HUDEP-2 (cell line): ENCODE data around the gene TTLL11.
"Not testable (repeated sequence)": the region's sequence is repeated elsewhere in the genome, so short reads cannot be mapped to it uniquely, and the experiment has no call there.

Source experiments
- DNase-seq, 76 experiments: peaks; one replicate each; lab custom pipeline; 2025; ENCODE audit not compliant: unreplicated experiment in 76 of 76; lab: John Stamatoyannopoulos, UW

The TTLL11 gene

DNA sequence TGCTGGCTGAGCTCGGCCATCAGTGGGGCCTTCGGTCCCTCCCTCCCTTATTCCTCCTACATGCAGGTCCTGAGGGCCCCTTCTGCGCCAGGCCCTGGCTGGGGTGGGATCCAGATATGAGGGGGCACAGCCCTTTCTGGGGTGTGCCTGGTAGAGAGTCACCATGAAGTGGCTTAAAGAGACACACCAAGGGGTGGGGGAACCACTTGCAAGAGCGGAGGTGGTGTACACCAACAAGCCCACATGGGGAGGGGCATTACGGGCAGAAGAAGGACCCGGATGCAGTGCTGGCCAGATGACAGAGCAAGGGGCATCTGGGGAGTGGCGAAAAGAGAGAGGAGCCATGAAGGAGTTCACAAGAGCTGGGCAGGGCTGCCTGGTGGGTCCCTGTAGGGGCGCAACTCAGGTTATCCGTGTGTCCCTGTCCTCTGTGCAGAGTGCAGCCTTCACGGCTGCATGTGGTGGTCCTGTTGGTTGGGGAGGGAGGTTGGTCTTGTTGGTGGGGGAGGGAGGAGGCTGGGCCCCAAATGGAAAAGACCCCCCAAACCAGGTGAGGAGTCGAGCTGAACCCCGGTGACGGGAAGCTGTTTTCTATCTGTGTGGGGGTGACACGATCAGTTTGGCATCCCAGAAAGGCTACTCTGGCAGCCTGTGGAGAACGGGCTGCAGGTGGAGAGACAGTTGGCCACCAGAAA is 283.6 kb downstream of the TTLL11 start:
- DNase-seq, result no peak

DNA sequence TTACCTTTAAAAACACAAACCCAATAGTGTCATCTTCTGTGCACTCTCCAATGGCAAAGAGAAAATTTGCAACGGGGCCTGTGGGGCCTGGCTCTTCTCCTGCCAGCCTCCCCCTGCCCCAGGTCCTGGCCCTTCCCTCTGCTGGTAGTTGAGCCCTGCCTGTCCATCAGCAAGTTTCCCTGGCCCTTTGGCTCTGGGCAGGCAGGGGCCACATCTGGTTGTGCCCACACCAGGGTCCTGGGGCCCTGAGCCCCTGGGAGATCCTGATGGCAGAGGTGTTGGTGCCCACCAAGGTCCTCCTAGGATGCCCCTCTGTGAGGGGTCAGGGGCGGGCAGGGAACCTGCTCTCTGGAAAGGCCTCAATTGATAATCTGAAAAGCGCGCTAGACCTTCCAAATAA is 284.3 kb downstream of the TTLL11 start:
- no peak for DNase-seq

DNA sequence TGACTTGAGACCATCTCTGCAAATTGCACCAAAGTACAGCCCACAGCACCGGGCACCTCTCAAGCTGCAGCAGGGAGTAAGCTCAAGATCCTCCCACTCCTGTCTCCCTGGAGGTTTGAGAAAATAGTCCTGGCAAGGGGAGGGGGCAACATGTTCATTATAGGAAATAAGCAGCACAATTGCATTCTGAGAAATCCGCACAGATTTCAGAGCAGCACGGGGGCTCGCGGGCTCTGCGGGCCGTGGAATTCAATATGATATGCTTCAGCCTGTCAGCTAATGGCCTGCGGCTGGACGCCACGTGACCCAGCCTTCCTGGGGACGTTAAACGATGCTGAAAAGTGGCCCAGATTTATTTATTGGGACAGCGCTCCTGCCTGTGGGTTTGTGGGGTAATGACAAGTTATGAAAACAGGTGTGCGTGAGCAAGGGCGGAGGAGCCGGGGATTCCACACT is 285.3 kb downstream of the TTLL11 start:
- DNase-seq, result no peak

DNA sequence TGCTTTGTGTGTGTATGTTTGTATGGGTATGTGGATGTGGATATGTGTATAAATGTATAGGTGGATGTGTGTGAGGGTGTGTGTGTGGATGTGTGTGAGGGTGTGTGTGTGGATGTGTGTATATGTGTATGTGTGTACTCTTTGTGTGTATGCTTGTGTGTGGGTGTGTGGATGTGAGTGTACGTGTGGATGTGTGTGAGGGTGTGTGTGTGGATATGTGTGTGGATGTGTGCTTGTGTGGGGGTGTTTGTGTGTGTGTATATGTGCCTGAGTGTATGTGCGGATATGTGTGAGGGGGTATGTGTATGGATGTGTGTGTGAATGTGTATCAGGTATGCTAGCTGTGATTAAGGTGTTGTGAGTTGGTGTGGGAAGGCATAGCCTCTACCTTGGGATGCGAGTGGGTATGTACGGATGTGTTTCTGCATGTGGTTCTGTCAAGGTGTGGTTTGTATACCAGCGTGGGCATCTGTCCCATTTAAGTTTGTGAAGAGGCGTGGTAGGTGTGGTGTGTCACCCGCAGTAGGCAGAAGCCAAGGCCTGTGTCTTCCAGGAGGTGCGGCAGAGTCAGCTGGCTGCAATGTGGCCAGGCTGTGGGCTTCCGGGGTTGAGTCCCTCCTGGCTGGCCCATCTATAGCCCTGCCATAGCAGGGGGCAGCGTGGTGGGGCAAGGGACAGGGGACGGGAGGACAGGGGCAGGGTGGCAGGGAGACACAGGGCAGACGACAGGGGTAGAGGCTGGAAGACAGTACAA is 285.9 kb downstream of the TTLL11 start:
- no peak for DNase-seq

DNA sequence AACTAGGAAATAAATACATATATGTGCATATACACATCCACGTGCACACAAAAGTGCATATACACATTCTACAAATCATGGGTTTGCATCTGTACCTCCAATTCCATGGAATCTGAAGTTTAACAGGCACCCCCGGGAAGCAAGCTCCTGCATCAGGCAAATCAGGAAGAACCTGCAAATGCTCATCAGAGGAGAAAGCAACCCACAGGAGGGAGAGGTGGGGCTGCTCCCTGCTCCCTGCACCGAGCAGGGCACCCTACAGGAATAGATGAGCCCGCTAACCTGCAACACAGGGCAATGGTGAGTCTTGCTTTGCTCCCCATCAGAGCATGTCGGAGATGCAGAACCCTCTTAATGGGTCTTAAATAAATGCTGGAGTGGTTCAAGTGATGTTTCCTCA is 290.4 kb downstream of the TTLL11 start:
- DNase-seq, result no peak

DNA sequence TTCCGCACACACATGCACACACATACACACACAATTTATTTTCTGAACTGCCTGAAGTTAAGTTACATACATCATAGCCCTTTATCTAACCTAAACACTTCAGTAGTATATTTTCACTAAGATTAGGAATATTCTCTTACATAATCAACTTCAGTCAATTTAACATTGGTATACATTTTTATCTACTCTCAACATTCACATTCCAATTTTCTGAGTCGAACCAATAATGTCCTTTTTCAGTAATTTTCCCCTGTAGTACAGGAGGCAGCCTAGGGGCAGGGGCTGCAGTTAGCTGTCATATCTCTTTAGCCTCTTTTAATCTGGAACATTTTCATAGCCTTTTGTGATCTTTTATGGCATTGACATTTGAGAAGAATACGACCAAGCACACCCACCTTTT is 291.5 kb downstream of the TTLL11 start:
- DNase-seq, result peak in 2 of 76 experiments; percentile 11 to 15

DNA sequence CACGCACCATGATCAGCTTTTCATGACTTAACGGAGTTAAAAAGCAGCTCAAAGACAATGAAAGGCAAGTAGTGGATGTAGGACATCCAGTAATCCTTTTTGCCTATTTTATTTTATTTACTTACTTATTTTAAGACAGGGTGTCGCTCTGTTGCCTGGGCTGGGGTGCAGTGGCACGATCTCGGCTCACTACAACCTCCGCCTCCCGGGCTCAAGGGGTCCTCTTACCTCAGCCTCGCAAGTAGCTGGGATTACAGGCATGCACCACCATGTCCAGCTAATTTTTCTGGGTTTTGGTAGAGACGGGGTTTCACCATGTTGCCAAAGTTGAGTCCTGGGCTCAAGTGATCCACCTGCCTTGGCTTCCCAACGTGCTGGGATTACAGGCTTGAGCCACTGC is 292.7 kb downstream of the TTLL11 start:
- DNase-seq, result no peak

DNA sequence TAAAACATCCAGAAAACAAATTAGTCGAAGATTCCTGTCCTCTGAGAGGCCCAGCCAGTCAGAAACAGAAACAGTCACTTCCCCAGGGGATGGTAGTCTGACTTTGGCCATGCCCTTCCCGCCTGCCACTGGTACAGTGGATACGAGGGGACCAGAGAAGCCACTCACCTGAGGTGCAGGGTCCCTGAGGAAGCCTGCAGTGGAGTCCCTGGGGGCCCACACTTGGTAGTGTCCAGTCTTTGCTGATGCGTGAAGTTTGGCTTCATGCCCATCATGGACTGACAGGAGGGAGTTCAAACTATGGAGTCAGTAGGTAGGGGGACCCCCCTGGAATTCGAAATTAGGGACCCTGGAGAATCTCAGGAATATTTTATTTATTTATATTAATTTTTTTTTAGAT is 294.2 kb downstream of the TTLL11 start:
- DNase-seq, result no peak

DNA sequence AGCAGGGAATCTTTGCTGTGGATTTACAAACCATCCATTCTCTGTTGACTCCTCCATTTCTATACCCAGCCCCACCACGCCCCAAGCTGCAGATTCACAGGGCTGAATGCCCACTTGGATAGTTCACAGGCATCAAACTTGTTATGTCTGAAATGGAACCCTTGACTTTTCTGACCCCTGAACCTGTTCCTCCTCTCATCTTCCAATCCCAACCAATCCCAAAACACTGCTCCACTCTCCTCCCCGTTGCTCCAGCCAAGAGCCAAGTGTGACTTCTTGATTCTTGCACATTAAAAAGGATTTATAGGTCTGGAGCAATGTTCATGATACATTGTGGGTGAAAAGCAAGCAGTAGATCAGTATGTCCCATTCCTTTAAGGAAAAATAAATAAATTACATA is 296.0 kb downstream of the TTLL11 start:
- DNase-seq, result no peak

DNA sequence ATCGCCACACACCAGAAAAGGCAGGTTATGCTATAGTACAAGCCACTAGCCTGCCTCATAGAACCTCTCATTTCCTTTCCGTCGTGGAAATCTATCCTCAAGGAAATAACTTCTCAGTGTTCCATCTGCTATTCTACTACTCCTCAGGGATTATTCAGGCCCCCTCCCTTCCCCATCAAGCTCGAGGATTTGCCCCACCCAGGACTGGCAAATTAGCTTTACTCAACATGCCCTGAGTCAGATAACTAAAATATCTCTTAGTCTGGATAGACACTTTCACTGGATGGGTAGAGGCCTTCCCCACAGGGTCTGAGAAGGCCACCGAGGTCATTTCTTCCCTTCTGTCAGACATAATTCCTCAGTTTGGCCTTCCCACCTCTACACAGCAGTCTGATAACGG is 298.8 kb downstream of the TTLL11 start:
- not testable (repeated sequence) for DNase-seq

DNA sequence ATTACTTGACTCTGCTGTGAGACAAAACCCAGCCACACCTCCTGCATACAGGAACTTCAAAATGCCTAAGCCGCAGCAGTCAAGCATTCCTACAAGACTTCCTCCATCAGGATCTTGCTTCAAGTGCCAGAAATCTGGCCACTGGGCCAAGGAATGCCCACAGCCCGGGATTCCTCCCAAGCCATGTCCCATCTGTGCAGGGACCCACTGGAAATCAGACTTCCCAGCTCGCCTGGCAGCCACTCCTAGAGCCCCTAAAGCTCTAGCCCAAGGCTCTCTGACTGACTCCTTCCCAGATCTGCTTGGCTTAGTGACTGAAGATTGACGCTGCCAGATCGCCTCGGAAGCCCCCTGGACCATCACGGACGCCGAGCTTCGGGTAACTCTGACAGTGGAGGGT is 300.6 kb downstream of the TTLL11 start:
- DNase-seq, result not testable (repeated sequence)

DNA sequence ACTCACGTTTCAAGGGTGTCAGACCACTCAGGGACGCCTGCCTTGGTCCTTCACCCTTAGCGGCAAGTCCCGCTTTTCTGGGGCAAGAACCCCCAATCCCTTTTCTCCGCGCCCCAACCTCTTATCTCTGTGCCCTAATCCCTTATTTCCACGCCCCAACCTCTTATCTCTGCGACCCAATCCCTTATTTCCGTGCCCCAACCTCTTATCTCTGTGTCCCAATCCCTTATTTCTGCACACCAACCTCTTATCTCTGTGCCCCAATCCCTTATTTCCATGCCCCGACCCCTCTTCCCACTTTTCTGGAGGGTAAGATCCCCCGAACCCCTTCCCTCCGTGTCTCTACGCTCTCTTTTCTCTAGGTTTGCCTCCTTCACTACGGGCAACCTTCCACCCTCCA is 302.3 kb downstream of the TTLL11 start:
- DNase-seq, result no peak

DNA sequence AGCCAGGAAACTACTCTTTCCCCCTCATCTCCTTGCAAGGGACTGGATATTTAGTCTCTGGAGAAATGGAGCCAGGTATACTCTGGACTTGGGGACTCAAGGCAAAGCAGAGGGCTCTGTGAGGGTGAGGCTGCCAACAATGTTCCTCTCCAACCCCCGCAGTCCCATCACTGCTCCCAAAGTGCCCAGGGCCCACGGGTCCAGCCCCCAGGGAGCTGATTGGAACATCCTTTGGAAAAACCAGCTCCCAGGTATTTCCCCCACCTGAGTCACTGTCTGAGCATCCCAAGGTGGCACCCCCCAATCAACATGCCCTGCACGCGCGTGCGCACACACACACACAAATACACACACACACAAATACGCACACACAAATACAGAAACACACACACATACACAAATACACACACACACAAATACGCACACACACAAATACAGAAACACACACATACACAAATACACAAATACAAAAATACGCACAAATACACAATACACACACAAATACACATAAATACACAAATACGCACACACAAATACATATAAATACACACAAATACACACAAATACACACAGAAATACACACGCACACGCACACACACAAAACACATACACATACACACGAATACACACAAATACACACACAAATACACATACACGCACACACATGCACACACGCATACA is 304.3 kb downstream of the TTLL11 start:
- no peak for DNase-seq

DNA sequence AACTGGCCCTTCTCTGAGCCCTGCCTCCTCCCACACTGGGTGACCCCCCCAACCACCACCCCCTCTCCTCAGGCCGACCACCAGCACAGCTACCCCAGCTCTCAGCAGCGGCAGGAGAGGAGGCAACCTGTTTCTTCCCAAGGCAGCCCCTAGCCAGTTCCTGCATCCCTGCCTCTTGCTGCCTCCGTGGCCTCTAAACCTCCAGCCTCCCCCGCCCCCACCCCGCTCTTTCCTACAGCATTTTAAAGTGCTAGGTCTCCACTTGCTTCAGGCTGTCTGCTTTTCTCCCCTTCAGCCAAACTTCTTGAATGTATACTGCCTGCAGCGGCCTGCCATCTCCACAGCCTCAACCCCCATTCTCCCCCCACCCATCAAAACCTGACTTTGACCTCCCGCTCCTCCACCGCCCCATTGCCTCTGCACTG is 306.1 kb downstream of the TTLL11 start:
- no peak for DNase-seq

DNA sequence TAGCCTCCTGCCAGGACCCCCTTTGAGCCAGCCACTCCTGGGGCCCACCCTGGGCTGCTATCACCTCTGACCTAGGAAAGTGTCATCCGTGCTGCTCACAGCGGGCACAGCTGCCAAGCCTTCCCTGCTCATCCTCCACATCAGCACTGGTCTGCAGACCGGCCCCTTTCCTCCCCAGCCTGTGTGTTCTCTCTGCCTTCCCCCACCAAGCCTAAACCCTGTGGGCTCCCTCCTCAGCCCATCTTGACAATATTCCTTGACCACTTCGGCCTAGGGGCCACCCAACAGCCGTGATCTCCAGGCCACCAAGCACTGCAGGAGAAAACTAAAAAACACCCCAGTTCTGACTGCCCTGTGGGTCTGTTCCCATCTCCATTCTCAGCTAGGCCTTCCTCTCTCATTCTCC is 306.6 kb downstream of the TTLL11 start:
- DNase-seq, result no peak

DNA sequence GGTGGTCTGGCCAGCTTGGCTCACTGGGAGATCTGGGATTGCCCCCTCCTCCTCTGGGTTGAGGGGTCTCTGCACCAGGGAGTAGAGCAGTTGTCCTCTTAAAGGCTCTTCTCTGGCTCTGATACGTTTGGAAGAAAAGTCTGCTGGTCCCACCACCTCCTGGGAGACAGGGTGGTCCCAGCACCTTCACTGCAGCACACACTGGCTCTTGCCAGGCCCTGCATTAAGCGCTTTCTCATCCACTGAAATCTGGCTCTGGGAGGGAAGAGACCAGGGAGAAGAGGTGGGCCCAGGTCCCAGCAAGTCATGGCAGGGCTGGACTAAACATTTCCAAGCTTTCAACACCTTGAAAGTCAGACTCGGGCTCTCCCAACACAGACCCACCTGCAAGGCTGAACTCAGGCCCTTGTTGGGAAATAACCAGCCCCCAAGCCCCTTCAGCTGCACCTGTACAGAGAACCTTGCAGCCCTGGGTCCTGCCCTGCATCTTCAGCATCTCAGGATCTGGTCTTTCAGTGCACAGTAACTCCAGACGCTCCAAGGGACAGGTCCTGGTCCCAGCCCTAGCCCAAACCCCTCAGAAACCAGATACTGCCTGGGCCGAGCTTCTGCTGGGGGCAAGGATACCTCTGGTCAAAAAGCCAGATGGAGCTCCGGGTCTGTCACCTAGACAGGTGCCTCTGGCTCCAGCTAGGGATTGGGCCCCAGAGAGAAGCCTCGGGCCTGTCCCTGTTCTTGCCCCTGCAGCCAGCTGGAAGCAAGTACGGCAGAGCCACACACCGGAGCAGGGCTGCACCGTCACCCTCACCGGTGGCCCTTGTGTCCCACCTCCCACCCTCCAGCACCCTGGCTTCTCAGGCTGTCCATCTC is 307.2 kb downstream of the TTLL11 start:
- no peak for DNase-seq

DNA sequence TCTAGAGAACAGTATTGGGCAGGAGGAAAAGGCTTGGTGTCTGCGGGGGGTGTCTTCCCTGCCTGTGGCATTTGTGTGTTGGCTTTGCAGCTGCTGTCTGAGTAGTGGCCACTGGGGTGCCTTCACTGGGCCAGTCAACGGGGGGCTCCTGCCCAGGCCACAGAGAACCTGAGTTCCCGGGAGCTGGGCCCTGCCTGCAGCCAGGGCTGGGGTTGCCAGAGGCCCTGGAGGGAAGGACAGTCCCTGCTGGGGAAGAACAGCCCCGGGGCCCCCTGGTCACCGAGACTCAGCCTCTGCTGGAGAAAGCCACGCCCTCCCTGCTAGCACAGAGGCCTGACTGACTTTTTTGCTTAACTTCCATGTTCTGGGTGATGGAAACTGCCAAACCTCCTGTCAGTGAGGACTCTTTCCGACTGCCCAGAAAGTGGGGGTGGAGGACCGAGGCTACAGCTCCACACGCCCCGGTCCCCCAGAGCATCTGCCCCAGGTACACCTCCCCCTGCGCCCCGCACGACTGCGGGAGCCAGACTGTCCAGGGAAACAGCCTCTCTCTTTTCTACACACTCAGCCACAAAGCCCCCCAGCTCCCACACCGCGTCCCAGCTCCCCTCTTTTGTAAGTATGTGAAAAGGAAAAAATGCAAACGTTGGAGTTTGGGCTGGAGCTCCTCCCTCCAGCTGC is 308.2 kb downstream of the TTLL11 start:
- no peak for DNase-seq

DNA sequence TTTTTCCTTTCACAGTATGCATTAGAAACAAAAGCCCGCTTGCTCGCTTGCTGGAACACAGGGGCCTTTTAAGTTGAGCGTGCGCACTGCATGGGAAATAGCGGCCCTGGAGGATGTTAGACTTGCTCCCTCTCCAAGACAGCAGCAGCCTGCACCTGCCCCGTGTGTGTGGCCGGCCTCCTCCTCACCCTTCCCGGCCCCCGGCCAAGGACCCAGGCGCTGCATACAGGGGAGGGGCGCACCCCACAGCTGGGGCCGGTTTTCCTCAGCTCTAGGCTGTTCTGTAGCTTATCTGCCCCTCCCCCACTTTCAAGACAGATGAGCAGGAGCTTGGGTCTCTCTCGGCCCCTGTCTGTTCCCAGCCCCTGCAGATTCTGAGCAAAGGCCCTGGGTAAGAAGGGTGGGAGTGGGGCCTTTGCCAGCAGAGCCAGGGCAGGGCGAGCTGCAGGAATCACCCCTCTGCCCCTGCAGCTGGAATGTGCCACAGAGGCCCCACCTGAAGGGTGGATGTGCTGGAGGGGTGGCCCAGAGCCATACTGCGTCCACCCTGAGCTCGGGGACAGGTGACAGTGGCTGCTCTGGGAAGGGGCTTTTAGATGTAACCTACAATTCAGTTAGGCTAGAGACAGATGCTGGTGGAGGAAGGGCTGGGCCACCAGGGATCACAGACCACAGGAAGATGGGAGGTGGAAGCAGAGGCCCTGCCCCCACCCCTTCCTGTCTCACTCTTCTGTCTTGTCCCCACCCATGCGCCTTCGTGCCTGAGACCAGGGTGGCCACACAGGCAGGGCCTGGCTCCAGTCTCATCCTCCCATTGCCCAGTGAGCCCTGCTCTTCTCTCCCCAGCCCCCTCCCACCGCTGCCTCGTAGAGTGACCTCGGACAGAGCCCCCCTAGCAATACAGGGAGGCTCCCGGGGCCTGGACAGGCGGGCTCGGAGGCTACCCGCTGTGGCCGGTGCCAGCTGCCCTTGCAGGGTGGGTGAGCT is 309.3 kb downstream of the TTLL11 start:
- DNase-seq, result no peak

DNA sequence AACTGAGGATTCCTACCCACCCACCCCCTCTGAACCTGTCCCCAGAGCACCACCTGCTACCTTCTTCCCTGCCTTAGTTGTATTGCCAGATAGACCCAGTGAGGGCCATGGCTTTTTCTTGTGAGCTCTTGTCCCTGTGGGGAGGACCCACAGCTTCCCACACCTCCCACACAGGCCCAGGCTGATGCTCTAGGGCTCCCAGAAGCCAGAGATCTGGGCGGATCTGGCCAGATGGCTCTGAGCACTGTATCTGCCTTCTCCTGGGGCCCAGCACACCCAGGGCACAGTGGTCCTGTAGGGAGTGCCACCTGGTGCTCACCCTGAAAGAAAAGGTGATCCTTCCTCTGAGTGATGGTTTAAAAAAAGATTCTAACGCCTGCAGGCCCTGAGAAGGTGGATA is 310.0 kb downstream of the TTLL11 start:
- no peak for DNase-seq
